Activated CD4-positive, alpha-beta T cell treated with anti-CD3 and anti-CD28 coated beads, Interleukin-10, Interleukin-2, amounts not matched to agents 100 ng/mL and 50 ng/mL, durations not matched to agents 16 hours and 8 hours (primary cell): ENCODE results near the gene NR3C2.
"Not testable (repeated sequence)": the region's sequence is repeated elsewhere in the genome, so short reads cannot be mapped to it uniquely, and the experiment has no call there.

Experiments
- DNase-seq: peaks from one replicate; pipeline ENCODE4 v3.0.0-alpha.2; 2020

The NR3C2 gene

GRCh38 chr4:148152868-148153625 is 289.2 kb downstream of the NR3C2 start:
- DNase-seq = no peak

- no peak for DNase-seq
Observed at GRCh38 chr4:148151806-148152205, 290.4 kb downstream of the NR3C2 start.

DNA sequence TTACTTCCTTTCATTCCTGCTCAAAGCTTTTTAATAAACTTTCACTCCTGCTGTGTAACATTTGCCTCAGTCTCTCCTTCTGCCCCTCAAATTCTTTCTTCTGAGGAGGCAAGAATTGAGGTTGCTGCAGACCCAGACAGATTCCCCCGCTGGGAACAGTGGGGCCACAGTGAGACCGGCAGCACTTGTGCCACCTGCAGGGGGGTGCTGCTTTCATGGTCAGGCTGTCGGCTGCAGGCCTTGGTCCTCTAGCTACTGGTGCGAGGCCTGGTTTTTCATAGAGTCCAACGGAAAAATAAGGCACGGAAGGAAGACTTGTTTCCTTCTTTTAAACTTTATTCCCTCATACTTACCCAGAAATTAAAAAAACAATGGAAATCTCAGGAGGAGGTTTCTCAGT is 296.7 kb downstream of the NR3C2 start:
- DNase-seq = no peak

DNA sequence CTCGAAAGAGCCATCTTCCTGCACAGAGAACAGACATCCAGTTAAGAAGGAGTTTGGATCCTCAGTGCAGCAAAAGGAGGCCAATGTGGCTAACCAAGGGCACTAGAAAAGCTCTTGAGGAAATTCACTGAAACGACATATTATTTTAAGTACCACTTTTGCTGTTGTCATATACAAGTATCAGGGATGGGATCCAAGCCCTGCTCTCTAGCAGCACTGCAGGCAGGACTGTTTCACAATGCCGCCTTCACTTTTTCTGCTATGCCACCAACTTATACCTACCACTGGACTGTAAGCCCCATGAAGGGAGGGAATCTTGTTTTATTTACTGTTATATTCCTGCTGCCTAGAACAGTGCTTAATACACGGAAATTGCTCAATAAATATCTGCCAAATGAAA is 299.0 kb downstream of the NR3C2 start:
- DNase-seq = no peak

- DNase-seq = no peak
Observed at GRCh38 chr4:148141501-148141900, 300.7 kb downstream of the NR3C2 start.

GRCh38 chr4:148126825-148127224 is 315.4 kb downstream of the NR3C2 start:
- DNase-seq = no peak

DNA sequence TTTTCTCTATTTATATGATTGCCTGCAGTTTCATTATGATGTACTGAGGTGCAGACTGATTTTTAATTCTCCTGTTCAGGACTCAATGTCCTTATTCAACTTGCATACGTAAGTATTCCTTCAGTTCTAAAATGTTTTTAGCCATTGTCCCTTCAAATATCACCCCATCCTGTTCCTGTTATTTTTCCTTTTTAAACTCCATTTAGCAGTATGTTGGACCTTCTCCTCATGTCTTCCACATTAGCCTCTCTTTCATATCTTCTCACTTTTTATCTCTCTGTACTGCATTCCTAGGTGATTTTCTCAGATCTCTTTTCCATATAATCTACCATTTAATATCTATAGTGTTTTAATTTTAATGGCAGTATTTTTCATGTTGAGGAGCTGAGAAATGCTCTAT is 317.7 kb downstream of the NR3C2 start:
- DNase-seq = no peak

DNA sequence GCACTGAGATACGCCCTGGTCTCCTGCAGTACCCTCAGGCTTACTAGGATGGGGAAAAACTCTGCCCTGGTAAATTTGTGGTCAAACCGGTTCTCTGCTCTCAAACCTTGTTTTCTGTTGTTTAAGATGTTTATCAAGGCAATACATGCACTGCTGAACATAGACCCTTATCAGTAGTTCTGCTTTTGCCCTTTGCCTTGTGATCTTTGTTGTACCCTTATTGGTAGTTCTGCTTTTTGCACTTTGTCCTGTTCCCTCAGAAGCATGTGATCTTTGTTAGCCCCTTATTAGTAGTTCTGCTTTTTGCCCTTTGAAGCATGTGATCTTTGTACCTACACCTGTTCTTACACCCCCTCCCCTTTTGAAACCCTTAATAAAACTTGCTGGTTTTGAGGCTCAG is 319.1 kb downstream of the NR3C2 start:
- not testable (repeated sequence) for DNase-seq

DNA sequence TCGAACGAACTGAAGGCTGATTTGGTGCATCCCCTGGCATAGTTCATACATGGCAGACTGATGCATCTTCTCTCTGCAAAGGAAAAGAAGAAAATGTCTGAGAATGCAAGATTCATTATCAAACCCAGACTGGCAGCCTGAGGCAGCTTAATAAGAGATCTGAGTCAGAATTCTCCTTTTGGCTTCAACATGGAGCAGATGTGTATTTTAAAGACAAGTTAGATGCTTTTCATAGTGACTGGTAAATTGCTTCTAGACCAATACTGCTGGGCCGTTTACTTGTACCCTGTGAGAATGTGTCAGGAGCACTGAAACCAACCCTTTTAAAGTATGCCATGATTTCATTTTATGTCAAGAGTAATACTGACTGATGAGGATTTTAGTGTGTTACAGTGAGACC is 322.0 kb downstream of the NR3C2 start:
- DNase-seq = no peak

DNA sequence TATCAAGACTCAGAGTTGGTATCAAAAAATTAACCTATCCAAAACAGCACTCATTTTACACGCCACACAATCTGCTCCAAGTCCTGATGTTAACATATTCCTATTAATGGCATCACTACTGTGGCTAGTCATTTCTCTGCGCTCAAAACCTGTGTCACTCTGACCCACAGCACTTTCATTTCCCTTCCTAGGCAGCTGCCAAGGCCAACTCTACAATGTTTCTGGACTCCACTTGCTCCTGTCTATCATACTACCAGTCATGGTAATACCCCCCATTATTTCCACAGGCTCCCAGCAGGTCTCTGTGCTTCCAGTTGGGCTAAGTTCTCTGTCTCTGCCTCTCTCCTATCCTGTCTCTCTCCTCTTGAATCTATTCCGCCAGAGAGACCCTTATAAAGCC is 323.6 kb downstream of the NR3C2 start:
- DNase-seq = no peak

- no peak for DNase-seq
Observed at GRCh38 chr4:148118179-148118578, 324.0 kb downstream of the NR3C2 start.

GRCh38 chr4:148116969-148117368 is 325.2 kb downstream of the NR3C2 start:
- DNase-seq = no peak

- DNase-seq = no peak
Observed at GRCh38 chr4:148116264-148116663, 325.9 kb downstream of the NR3C2 start.

DNA sequence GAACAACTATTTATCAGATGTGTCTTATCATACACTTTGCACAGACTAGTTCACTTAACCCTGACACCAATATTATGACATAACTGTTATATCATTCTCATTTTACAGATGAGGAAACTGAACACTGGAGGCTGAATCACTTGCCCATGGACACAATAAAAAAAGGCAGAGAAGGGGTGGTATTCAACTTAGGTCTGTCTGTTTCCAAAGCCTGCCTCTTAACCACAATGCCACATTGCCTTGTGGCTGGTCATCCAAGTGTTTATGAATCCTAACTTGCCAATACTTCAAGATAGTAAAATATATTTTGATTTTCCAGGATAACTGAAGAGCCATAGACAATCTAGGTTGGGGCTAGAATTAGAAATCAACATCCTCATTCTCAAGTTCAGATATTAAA is 327.8 kb downstream of the NR3C2 start:
- DNase-seq = no peak

DNA sequence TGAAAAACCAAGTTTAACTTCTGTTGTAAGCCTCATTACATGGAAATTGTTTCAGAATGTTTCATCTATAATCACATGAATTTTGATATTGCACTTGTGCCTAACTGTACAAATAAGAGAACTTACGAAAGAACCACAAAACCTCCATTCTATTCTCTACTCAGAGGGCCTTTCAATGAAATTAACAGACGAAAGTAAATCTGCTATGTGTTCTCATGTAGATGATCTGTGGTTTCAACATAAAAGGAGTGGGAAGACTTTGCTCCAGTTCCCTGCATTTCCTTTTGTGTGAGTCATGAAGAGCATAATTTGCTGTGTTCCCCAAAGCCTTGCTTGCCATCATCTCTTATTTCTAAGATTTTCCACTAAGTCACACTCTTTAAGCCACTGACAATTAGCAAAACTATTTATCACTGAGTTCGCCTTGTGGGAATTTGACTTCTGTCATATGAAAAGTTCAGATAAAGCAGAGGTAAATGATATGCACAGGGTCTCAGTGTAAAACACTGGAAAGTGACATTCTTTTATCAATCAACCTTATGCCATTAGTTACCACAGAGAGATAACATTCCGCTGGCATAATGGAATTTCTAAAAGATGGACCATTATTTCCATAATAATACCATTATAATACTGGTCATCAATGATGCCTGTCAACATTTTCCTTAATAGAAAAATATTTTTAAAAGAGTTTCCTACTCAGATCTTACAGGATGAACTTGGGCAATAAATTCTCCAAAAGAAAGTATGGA is 329.8 kb downstream of the NR3C2 start:
- no peak for DNase-seq

GRCh38 chr4:148110169-148110568 is 332.0 kb downstream of the NR3C2 start:
- DNase-seq = no peak

DNA sequence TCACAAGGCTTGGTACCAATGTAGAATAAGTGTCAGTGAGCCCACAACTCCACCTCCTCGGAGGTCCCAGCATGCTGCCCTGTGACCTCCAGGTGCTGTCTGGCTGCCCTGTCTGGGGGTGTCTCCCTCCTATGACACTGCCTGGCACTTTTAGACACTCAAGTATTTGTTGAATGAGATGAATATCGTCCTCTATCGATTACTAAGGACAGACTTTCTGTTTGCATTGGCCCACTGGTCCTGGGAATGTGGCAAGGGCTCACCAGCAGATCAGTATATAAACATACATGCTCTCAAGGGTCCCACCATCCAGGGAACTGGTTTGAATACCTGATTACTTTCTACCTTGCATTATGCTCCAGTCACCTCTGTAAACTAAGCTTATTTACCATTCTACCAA is 333.0 kb downstream of the NR3C2 start:
- no peak for DNase-seq

- DNase-seq = no peak
Observed at GRCh38 chr4:148108766-148109165, 333.4 kb downstream of the NR3C2 start.

GRCh38 chr4:148103597-148104355 is 338.4 kb downstream of the NR3C2 start:
- no peak for DNase-seq

GRCh38 chr4:148101790-148102189 is 340.4 kb downstream of the NR3C2 start:
- DNase-seq = no peak

GRCh38 chr4:148101235-148101634 is 341.0 kb downstream of the NR3C2 start:
- no peak for DNase-seq

DNA sequence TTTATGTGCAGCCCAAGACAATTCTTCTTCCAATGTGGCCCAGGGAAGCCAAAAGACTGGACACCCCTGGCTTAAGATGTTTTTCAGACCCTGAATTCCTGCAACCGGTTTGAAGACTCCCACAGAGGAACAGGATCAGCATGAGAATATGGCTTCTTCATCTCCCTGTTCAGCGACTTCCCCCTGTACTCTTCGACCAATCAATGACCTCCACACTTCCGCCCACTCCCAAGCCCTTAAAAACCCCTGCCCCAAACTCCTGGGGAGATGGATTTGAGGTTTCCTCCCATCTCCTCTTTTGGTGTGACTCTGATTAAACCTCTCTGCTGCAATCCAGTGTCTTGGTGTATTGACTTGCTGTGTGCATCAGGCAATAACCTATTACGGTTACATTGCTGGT is 344.4 kb downstream of the NR3C2 start:
- DNase-seq = no peak

GRCh38 chr4:148095346-148095923 is 346.8 kb downstream of the NR3C2 start:
- DNase-seq = no peak
